ENCODE results near the gene CCDC74A.
"Not testable (repeated sequence)": the region's sequence is repeated elsewhere in the genome, so short reads cannot be mapped to it uniquely, and the experiment has no call there.

CCDC74A gene

DNA sequence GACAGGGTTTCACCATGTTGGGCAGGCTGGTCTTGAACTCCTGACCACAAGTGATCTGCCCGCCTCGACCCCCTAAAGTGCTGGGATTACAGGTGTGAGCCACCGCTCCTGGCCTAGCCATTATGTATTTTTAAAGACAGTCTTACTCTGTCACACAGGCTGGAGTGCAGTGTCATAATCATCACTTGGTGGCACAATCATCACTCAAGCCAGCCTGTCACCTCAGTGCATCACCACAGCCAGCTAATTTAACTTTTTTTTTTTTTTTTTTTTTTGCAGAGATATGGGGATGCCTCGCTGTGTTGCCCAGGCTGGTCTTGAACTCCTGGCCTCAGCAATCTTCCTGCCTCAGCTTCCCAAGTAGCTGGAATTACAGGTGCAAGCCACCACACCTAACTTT, 24.1 kb upstream of the CCDC74A start:
- DNase-seq (ENCODE audit: low spot score) = not testable (repeated sequence)

DNA sequence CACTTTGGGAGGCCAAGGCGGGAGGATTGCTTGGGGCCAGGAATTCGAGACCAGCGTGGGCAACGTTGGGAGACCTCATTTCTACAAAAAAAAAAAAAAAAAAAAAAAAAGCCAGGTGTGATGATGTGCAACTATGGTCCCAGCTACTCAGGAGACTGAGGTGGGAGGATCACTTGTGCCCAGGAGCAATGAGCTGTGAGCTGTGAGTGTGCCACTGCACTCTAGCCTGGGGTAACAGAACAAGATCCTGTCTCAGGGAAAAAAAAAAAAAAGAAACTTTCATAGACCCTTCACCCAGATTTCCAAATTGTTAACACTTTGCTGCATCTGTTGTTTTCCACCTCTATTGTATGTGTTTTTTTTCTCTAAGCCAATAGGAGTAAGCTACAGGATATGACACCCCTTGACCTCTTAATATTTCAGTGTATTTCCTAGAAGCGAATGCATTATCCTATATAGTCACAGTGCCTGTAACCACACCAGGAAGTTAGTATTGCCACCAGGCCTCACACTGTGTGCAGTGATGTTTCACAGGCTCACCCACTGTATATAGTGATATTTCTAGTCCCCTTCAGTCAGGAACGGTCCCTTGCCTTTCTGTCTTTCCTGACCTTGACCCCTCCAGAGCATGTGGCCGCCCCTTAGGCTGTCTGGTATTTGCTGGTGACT, 23.5 kb upstream of the CCDC74A start:
- DNase-seq (ENCODE audit: low spot score) = not testable (repeated sequence)

DNA sequence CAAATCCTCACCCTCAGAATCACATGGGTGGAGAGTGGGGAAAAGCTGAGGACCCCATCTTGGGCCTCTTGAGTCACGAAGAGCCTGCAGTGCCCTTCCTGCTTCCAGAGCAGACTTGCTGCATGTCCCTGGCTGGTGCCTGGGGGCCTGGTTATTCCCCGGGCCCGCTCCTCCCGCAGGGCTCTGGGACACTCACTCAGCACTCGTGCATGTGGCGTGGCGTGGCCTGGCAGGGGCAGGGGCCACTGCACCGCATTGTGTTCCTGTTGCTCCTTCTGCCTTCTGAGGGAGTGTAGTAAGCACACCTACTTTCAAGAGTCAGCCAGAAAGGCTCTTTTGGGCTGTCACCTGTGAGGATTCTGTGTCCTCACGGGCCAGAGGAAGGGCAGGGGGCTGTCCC, 18.1 kb upstream of the CCDC74A start:
- DNase-seq (ENCODE audit: low spot score) = no peak

DNA sequence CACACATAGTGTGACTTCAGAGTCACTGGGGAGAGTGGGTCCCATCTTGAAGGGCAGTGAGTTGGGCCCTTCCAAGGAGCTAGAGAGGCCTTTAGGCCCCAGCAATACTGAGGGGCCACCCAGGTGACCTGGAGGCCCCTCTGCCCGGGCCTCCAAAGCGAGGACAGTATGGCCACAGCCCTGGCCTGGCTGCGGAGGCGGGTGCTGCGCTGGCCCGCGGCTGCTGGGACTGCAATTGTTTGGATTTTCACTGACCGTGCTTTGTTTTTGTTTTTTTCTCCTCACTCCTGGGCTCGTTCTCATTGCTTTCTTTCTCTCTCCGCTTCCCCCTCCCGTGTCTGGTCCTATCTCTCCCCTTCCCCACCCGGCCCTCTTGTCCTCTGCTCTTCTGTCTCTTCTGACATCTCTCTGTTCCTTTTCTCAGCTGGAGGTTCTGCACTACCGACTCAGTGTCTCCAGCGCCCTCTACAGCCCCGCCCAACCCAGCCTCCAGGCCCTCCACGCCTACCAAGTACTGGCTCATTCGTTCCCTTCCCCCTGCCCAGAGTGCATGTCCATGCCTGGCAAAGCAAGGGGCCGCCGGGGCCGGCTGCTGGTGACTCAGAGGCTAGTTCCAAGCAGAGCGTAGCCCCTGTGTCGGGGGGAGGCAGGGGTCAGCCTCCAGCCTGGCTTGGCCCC, 16.3 kb upstream of the CCDC74A start:
- not testable (repeated sequence) for DNase-seq (ENCODE audit: low spot score)

DNA sequence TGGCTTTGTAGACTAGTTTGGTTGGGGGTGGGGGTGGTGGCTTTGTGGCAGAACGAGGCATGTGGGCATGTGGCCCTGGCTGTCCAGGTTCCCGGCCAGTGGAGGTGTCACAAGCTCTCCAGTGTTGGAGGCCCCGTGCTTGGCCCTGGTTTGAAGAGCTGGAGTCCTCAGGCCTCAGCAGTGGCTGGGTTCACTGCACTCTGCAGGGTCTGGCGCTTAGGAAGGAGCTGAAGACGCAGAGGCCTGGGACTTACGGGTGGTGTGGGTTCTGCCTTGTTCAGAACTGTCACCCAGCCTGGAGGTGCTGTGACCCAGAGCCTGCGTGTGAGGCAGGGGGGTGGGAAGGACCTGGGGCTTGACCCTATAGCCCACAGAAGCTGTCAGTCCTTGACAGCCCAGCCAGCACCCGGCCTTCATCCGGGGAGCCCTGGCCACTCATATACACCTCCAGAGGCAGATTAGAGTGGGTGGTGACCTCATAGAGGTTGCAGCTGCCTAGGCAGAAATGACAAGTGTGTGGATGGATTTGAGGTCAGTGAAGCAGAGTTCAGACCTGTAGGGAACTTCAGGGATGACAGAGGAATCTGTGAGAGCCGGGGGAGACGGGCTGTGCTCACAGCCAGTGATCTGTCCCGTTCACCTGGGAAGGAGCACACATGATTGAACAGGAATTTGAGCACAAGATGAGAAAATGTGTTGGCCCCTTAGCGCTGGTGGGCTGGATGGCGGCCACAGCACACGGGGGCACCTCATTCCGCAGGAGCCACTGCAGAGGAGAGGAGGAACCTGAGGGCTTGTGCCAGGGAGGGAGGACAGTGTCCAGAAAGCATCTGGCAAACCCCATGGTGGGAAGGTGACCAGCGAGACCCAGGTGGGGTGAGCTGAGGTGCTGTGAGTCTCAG, 15.5 kb upstream of the CCDC74A start:
- not testable (repeated sequence) for DNase-seq (ENCODE audit: low spot score)

DNA sequence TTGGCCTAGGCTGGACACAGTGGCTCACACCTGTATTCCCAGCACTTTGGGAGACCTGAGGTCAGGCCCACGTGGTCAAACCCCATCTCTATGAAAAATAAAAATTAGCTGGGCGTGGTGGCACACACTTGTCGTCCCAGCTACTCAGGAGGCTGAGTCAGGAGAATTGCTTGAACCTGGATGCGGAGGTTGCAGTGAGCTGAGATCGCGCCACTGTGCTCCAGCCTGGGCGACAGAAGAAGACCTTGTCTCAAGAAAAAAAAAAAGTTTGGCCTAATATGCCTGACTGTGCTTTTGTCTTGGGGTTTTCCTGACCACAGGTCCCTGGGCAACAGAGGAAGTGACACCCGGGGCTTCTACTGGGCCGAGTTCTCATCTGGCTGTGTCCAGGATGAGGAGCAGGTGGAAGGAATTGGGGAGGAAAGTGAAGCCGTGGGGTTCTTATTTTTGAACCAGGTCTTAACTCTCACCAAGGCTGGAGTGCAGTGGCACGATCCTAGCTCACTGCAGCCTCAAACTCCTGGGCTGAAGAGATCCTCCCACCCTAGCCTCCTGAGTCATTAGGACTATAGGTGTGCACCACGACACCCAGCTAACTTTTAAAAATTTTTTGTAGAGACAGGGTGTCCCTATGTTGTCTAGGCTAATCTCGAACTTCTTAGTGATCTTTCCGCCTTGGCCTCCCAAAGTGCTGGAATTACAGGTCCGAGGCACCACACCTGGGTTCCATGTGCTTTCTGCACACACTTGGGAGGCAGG, 13.1 kb upstream of the CCDC74A start:
- not testable (repeated sequence) for DNase-seq (ENCODE audit: low spot score)

DNA sequence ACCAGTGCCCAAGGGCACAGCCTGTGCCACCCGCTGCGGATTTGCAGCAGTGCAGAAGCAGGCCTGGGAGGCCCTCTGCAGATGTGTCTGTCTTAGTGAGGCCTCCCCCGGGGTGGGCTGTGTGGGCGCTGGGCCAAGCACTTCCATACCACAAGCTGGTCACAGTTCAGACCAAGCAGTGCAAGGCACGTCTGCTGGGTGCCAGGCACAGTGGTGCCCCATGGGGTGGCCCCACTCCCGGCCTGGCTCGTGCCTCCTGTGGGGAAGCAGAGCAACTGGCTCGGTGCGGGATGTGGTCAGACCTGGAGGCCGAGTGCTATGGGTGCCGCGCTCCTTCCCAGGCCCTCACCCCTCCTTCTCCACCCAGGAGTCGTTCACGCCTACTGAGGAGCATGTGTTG, 12.5 kb upstream of the CCDC74A start:
- DNase-seq (ENCODE audit: low spot score) = not testable (repeated sequence)

DNA sequence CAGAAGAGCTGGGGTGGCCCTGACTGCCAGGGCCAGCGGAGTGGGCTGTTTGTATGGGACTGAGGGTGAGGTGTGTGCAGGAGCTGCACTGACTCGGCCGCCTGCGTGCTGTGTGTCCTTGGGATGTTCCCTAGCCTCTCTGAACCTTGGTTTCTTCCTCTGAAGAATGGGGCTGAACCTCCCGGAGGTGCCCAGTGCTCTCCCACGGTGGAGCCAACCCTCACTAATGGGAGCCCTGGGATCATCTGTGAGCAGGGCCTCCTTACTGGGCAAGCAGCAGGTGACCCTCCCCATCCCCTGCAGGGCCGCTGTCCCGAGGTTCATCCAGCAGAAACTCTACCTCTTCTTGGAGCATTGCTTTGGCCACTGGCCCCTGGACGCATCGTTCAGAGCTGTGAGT, 11.7 kb upstream of the CCDC74A start:
- DNase-seq (ENCODE audit: low spot score) = no peak

DNA sequence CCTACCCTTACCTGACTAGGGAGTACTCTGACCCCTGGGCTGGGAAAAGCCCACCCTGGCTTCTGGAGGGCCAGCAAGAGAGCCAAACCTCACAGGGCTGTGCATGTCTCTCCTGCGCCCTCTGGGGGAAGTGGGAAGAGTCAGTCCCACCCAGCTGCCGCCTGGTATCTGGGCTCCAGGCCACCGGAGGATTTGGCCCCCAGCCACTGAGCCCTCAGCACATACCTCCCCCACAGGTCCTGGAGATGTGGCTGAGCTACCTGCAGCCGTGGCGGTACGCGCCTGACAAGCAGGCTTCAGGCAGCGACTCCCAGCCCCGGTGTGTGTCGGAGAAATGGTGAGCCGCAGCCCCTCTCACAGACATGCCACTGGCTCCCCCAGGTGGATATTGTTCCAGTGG, 11.1 kb upstream of the CCDC74A start:
- not testable (repeated sequence) for DNase-seq (ENCODE audit: low spot score)

DNA sequence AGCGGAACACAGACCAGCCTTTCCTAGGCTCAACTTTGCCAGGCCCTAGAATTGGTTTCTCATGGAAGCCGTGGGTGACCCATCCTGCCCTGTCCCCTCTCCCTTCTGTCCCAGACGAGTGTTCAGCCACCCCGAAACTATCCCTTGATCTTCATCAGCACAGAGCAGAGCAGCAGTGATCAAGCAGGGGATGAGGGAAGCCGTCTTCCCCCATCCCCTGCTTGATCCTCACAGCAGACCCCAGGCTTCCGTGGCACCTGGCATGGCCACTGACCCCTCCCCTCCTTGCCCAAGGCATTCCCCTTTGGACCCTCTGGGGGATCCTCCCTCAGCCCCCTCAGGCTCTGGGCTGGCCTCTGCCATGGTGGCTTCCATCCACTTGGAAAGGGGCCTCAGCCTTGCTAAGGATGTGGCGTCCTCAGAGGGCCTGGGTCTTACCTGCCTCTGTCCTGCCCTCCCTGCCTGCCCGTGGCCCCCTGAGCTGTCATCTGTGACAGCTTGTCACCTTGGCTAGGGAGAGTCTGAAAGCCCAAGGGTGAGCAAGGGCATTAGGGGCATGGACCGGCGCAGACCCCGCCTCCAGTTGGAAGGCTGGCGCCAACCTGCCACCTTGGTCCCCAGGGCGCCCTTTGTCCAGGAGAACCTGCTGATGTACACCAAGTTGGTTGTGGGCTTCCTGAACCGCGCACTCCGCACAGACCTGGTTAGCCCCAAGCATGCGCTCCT, 10.4 kb upstream of the CCDC74A start:
- DNase-seq (ENCODE audit: low spot score) = no peak

DNA sequence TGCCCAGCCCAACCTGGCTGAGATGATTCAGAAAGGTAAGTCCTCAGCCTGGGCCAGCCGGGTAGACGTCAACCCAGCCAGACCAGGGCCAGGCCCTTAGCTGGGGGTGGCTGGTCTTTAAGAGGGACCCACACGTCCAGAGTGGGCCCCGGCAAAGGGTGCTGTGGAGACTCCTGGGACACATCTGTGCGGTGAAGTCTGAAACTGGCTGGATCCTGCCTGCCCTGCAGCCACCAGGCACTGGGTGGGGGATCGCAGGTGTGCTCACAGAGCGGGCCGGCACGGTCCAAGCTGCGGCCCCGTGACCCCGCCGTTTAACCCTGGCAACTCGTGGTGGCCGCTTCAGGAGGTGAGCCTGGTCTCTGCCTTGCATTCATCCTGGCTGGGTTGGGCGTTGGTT, 9.8 kb upstream of the CCDC74A start:
- DNase-seq (ENCODE audit: low spot score) = not testable (repeated sequence)

DNA sequence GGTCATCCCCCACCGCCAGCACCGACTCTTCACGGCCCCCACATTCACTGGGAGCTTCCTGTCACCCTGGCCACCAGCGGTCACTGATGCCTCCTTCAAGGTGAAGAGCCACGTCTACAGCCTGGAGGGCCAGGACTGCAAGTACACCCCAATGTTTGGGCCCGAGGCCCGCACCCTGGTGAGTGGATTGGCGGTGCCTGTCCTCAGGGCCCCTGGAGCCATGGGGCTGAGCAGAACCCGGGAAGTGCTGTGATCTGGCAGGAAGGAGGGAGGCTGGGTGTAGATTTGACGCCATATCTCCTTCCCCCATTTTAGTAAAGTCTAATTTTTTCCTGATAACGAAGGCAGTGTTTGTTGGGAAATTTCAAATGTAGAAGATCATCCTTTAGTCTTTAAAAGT, 9.2 kb upstream of the CCDC74A start:
- not testable (repeated sequence) for DNase-seq (ENCODE audit: low spot score)

DNA sequence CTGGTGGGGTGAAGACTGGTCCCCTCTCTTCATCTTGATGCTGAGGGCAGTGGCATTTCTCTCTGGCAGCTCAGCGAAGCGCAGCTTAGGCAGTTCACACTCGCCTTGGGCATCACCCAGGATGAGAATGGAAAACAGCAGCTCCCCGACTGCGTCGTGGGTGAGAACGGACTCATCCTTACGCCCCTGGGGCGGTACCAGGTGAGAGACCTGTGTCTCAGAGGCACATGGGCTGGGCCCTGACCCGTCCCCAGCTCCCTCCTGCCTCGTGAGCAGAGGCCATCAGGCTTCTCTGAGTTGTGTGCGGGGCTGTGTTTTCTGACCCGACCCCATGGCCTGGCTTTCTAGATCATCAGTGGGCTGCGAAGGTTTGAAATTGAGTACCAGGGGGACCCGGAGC, 8.2 kb upstream of the CCDC74A start:
- no peak for DNase-seq (ENCODE audit: low spot score)

DNA sequence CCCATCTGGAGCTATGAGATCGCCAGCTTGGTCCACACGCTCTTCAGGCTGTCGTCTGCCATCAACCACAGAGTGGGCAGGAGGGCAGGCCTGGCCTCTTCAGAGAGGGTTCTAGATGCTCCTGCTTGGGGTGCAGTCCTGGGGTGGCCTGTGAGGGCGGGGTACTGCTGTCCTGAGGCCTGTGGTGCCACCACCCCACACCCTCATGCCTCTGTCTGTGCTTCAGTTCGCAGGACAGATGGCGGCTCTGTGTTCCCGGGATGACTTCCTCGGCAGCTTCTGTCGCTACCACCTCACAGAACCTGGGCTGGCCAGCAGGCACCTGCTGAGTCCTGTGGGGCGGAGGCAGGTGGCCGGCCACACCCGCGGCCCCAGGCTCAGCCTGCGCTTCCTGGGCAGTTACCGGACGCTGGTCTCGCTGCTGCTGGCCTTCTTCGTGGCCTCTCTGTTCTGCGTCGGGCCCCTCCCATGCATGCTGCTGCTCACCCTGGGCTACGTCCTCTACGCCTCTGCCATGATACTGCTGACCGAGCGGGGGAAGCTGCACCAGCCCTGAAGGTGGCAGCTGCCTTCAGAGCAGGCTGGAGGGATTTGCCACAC, 7.7 kb upstream of the CCDC74A start:
- not testable (repeated sequence) for DNase-seq (ENCODE audit: low spot score)

DNA sequence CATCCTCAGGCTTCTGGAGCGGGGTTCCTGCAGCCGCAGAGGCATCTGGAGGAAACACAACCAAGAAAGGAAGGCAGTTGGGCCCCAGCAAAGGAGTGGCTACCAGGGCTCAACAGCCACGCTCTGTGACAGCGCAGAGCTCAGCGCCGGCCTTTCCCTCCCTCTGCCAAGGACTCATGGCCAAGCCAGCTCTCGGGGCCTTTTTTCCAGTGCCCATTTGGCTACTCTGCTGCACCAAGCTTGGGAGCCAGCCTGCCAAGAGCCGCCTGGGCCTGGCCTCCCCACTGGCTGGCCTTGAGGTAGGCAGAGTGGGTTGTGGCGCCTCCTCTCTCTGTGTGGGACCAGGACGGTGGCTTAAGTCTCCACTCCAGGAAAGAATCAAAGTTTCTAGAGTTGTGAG, 7.2 kb upstream of the CCDC74A start:
- no peak for DNase-seq (ENCODE audit: low spot score)

DNA sequence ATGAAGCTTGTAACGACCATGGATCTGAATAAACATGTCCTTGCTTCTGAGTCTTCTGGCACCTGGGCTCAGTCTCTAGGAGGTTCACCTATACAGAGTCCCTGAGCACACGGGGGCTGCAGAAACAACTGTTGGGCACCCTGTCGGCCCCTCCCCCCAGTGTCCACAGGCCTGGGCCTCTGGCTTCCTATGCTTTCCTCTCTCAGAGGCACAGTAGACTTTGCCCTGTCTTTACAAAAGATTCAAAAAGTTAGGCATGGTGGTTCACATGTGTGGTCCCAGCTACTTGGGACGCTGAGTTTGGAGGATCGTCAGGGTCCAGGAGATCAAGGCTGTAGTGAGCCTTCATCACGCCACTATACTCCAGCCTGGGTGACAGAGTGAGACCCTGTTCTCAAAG, 6.2 kb upstream of the CCDC74A start:
- not testable (repeated sequence) for DNase-seq (ENCODE audit: low spot score)

DNA sequence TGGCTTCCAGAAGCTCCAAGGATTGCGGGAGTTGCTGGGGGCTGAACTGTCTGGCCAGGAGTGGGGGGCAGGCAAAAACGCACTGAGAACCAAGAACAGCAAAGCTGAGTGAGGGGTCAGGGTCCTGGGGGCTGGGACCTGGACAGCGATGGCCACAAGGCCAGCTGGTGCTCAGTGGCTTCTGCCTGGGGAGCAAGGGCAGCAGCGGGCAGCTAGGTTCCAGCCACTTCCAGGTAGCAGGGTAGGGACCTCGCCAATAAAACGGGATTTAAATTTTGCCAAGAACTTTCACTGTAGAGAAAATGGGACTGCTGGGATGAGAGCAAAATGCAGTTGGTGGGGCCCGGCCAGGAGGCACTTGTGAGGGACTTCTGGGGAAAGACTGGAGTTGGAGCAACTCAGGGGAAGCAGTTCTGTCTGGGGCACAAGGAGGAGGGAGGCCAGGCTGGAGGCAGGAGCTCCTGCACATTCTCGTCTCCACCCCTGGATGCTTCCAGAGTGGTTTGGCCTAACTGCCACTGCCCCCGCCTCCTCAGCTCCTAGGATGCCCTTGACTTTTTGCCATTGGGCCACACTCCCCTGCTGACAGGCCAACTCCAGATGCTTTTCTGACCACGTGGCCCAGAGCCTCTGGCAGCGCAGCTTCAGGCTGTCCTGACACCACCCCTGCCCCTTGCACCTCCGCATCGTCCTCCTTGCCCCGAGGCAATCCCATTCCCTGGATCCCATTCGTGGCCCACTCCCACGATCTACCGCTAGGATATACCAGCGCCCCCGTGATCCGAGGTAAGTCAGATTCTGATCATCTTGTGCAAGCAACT, 5.5 kb upstream of the CCDC74A start:
- DNase-seq (ENCODE audit: low spot score) = no peak

DNA sequence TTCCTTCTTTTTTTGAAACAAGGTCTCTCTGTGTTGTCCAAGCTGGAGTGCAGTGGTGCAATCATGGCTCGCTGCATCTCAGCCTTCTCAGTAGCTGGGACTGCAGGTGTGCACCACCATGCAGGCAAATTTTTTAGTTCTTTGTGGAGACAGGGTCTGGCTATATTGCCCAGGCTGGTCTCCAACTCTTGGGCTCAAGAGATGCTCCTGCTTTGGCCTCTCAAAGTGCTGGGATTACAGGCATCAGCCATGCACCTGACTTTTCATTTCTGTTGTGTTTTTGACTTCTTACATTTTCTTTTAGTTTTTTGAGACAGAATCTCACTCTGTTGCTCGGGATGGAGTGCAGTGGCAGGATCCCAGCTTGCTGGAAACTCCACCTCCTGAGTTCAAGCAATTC, 2.4 kb upstream of the CCDC74A start:
- not testable (repeated sequence) for DNase-seq (ENCODE audit: low spot score)

DNA sequence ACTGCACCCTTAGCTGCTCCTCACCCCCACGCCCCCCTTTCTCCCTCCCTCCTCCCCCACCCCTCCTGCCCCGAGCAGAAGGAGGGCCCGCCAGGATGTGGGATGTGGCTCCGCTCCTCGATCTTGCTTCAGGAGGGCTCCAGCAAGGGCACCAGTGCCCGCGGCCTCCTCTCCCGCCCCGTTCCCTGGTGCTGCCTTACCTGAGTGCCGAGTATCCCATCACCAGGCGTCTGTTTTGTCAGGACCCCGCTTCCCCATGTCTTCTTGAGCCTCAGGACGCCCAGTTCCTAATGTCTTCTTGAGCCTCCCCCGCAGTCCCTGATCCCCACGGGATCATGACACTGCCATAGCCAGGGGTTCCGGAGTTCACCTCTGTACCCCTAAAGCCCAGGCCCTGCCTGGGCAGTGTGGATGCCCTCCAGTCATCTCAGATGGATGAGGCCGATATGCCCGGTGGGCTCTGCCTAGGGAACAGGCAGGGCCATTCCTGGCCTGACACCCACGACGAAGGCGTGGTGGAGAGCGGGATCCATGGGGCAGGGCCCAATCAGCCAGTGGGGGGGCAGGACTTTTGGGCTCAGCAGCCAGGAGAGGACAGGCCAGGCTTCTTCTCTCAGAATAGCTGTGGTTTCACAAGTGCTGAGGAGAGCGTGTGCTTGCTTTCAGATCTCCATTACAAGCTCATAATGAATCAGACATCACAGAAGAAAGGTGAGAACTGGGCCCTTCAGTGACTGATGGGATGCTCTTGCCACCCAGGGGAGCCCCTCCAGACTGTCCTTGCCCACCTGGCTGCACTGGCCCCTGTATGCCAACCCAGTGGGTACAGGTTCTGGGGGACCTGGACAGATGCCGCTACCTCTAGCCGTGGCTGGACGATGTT, 1.5 kb downstream of the CCDC74A start:
- DNase-seq (ENCODE audit: low spot score) = not testable (repeated sequence)
